Thyroid gland (tissue), 4 donors: ENCODE results near the gene ALDH3A2. TPM values are rescaled to one million over a fixed set of nuclear protein-coding genes. Genes with fewer than 3 reads are reported as not detected.

Experiments
- DNase-seq, 2 donors: peaks; one replicate each; pipeline ENCODE4 v3.0.0-alpha.2; 2019
- H3K27ac ChIP-seq, 3 donors: fragments of 200-600 bp; sonication (generic); 1 replicate in 2 of 3; 2 replicates in 1 of 3; pipeline ENCODE4 v1.5.1; 2016 to 2019; ENCODE audit warnings: mild to moderate bottlenecking in 1 of 3, moderate library complexity in 1 of 3
- H3K27me3 ChIP-seq: fragments of 200-600 bp; sonication (generic); one replicate; pipeline ENCODE4 v1.5.1; 2019
- H3K36me3 ChIP-seq, 2 donors: fragments of 200-600 bp; sonication (generic); one replicate each; pipeline ENCODE4 v1.5.1; 2016 to 2019
- H3K4me1 ChIP-seq, 2 donors: fragments of 200-600 bp; sonication (generic); one replicate each; pipeline ENCODE4 v1.5.1; 2017 to 2019
- H3K4me3 ChIP-seq, 3 donors: fragments of 200-600 bp; sonication (generic); replicated peaks in 1 of 3; 1 replicate in 2 of 3; 2 replicates in 1 of 3; pipeline ENCODE4 v1.5.1; 2016; ENCODE audit warnings: mild to moderate bottlenecking in 1 of 3
- H3K9me3 ChIP-seq: fragments of 200-600 bp; sonication (generic); one replicate; pipeline ENCODE4 v1.5.1; 2017
- CTCF ChIP-seq, 6 experiments: fragments of 200-600 bp in 3 of 6; fragments of 450-650 bp in 3 of 6; sonication (generic) in 3 of 6; IDR thresholded peaks; one replicate each; pipeline ENCODE4 v1.5.1; 2016 to 2019; ENCODE audit warnings: antibody characterized with exemption in 6 of 6, mild to moderate bottlenecking in 2 of 6, inconsistent platforms in 1 of 6, moderate library complexity in 1 of 6
- POLR2A ChIP-seq, 2 donors: fragments of 450-650 bp; IDR thresholded peaks; one replicate each; pipeline ENCODE4 v1.6.1; 2017; ENCODE audit warnings: antibody characterized with exemption in 2 of 2, mild to moderate bottlenecking in 2 of 2, moderate library complexity in 1 of 2
- WGBS, 2 donors: methylation state at CpG; one replicate each; pipeline ENCODE4 v1.1.5; 2017; 5-methylcytosine and 5-hydroxymethylcytosine counted together
- intact Hi-C: fragments of 100-400 bp; cut with DNase I; formaldehyde crosslinking; loops from one replicate; pipeline ENCODE4 v1.15.1; 2023
- total RNA-seq, 4 donors: library from RNA; depleted of rRNA; stranded (reverse); fragments of >200 nt; gene quantifications; one replicate each; pipeline ENCODE4 v1.2.3, GENCODE V29; 2016

The ALDH3A2 gene
- total RNA-seq, 4 donors from 2014 or later = 198 to 566 (median 366) TPM

DNA sequence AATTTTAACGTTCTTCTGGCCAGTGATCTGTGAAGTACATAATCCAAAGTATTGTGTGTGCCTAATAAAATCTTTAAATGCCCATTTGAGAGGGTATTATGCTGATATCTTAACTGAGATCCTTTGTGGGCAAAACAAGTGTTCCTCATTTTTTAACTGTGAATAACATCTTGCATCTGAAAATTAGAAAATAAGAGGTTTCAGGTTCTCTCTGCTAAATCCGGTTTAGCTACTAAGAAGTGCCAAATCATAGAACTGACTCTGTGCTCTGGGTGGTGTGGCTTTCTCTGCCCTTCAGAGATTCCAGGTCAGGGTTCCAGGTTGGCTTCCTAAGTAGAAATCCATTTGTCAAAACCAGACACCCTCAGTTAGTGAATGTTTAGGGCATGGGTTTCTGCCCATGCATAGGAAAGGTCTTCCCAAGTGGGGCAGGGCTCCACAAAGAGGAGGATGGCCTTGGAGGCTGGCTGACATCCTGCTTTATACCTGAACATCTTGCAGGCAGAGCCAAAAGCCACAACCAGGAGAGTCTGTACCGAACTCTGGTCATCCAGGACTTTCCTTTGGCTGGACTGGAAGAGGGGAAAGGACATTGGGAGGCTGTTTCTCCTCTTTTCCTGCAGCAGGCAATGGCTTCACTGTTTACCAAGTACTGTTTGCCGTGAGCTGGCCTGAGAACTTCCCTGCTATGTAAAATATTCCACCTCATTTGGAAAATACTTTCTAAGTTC is 8.5 kb downstream of the ALDH3A2 start:
- DNase-seq = no peak
- no peaks in the 10 kb centered on the region for H3K27me3 ChIP-seq
- peaks cover 31 to 57% of the 10 kb centered on the region in 2 donors for H3K4me1 ChIP-seq
- 65 to 71% methylated on average over 4 of the region's 4 CpGs for WGBS, 2 donors
- H3K4me3 ChIP-seq = no peak overlapping the region
- peak overlapping the region; percentile 52 to 63 (median 57) for H3K27ac ChIP-seq
- H3K9me3 ChIP-seq = no peaks in the 10 kb centered on the region
- TF ChIP-seq POLR2A (IDR thresholded peaks at IDR 0.05) (no peak), CTCF (IDR thresholded peaks at IDR 0.05) (no peak)
- H3K36me3 ChIP-seq = peaks cover 12 to 15% of the 10 kb centered on the region in 2 donors
- intact Hi-C loops = no loop called here

DNA sequence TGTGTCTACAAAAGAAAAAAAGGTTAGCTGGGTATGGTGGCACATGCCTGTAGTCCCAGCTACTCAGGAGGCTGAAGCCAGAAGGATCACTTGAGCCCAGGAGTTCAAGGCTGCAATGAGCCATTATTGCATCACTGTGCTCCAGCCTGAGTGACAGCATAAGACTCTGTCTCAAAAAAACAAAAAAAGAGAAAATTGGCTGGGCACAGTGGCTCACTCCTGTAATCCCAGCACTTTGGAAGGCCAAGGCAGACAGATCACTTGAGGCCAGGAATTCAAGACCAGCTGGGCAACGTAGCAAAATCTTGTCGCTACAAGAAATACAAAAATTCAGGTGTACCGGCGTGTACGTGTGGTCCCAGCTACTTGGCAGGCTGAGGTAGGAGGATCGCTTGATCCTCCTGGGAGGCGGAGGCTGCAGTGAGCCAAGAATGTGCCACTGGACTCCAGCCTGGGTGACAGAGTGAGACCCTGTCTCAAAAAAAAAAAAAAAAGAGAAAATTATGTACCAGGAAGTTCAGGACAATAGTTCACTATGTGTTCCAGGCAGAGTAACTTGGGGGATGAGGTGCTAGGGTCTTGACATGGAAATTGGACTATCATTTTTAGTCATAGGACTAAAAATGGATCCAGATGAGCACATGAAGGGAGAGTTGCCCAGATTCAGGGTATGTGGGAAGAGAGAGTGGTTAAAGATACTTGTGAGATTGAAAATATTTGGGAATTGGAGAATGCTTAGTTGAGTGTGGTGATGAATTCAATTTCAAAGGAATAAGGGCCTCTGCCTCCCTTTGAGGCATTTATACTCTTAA is 11.0 kb downstream of the ALDH3A2 start:
- WGBS, 2 donors = 52 to 59% methylated on average over 7 of the region's 7 CpGs
- TF ChIP-seq CTCF (IDR thresholded peaks at IDR 0.05) (no peak), POLR2A (IDR thresholded peaks at IDR 0.05) (no peak)
- Histone ChIP-seq H3K27me3 (no peaks in the 10 kb centered on the region), H3K27ac (peak overlapping the region; percentile 51 to 74 (median 55)), H3K4me3 (no peak overlapping the region), H3K4me1 (peaks cover 32 to 63% of the 10 kb centered on the region in 2 donors), H3K36me3 (peaks cover 0 to 9% of the 10 kb centered on the region in 2 donors), H3K9me3 (no peaks in the 10 kb centered on the region)
- intact Hi-C loops = no loop called here
- peak; percentile 73 to 83 for DNase-seq

DNA sequence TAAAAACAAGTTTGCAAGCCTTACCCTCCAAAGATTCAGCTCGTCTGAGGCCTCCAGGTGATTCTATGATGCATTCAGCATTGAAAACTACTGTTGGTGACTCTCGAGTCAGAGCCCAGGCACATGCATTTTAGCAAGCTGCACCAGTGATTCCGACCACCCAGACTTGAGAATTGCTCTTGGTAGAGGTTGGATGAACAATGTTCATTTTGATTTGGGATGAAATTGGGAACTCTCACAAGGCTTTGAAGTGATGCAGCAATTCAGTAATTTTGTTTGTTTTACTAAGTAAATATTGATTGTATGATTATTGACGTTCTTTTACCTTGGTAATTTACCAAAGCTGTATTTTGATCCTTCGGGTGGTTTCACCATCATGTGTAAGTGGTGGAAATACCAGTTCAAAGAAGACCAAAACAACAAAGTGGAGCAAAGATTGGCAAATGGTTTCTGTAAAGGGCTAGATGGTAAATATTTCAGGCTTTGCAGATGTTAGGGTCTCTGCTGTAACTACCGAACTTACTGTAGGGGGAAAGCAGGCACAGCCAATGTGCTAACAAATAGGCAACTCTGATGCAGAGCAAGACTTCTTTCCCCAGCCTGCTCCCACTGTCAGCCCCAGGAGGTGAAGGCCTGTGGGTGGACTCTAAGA is 11.8 kb downstream of the ALDH3A2 start:
- H3K36me3 ChIP-seq = peaks cover 0 to 8% of the 10 kb centered on the region in 2 donors
- H3K27ac ChIP-seq = peak overlapping the region; percentile 51 to 74 (median 55)
- TF ChIP-seq POLR2A (IDR thresholded peaks at IDR 0.05) (no peak), CTCF (IDR thresholded peaks at IDR 0.05) (no peak)
- 70 to 71% methylated on average over 6 of the region's 6 CpGs for WGBS, 2 donors
- DNase-seq = no peak
- H3K4me3 ChIP-seq = no peak overlapping the region
- H3K4me1 ChIP-seq = peaks cover 40 to 68% of the 10 kb centered on the region in 2 donors
- H3K9me3 ChIP-seq = no peaks in the 10 kb centered on the region
- intact Hi-C loops = no loop called here
- no peaks in the 10 kb centered on the region for H3K27me3 ChIP-seq

DNA sequence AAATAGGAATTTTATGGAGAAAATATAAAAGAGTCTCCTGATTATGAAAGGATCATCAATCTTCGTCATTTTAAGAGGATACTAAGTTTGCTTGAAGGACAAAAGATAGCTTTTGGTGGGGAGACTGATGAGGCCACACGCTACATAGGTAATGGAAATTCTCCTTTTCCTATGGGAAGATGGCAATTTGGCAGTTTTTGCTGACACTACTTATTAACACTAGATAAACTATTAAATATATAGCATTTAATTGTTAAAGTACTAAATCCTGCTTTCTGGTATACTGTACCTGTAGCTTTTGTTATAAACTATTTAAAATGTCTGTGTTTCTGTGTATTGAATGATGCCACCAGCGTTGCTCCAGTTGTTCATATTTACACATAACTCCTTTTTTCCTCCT is 12.6 kb downstream of the ALDH3A2 start:
- Histone ChIP-seq H3K4me1 (peaks cover 44 to 69% of the 10 kb centered on the region in 2 donors), H3K27ac (no peak overlapping the region), H3K27me3 (no peaks in the 10 kb centered on the region), H3K9me3 (no peaks in the 10 kb centered on the region), H3K36me3 (peaks cover 0 to 8% of the 10 kb centered on the region in 2 donors), H3K4me3 (no peak overlapping the region)
- intact Hi-C loops = no loop called here
- WGBS, 2 donors = 95 to 98% methylated on average over 3 of the region's 3 CpGs
- no peak for DNase-seq
- TF ChIP-seq POLR2A (IDR thresholded peaks at IDR 0.05) = no peak

DNA sequence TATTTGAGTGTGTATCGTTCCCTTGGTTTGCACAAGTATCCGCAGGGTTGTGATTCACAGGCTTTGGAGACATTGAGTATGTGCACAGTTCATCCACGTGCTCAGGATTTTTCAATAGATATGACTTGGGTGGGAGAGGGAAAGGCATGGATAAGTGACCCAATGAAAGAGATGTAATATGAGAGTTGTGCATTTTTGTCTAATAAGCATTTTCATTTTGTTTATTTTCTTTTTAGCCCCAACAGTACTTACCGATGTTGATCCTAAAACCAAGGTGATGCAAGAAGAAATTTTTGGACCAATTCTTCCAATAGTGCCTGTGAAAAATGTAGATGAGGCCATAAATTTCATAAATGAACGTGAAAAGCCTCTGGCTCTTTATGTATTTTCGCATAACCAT is 14.5 kb downstream of the ALDH3A2 start:
- Histone ChIP-seq H3K4me3 (no peak overlapping the region), H3K27me3 (no peaks in the 10 kb centered on the region), H3K9me3 (no peaks in the 10 kb centered on the region), H3K36me3 (peaks cover 0 to 8% of the 10 kb centered on the region in 2 donors), H3K27ac (peak overlapping the region; percentile 56 to 89 (median 81)), H3K4me1 (peaks cover 45 to 59% of the 10 kb centered on the region in 2 donors)
- 94 to 95% methylated on average over 6 of the region's 6 CpGs for WGBS, 2 donors
- no peak for TF ChIP-seq POLR2A (IDR thresholded peaks at IDR 0.05)
- no peak for TF ChIP-seq CTCF (IDR thresholded peaks at IDR 0.05)
- intact Hi-C loops = no loop called here
- no peak for DNase-seq
